HK-2 (cell line): ENCODE results near the gene LTK.

ENCODE experiments used
- DNase-seq: peaks from one replicate; pipeline ENCODE4 v3.0.0-alpha.2; 2018; ENCODE audit not compliant: unreplicated experiment

The LTK gene

DNA sequence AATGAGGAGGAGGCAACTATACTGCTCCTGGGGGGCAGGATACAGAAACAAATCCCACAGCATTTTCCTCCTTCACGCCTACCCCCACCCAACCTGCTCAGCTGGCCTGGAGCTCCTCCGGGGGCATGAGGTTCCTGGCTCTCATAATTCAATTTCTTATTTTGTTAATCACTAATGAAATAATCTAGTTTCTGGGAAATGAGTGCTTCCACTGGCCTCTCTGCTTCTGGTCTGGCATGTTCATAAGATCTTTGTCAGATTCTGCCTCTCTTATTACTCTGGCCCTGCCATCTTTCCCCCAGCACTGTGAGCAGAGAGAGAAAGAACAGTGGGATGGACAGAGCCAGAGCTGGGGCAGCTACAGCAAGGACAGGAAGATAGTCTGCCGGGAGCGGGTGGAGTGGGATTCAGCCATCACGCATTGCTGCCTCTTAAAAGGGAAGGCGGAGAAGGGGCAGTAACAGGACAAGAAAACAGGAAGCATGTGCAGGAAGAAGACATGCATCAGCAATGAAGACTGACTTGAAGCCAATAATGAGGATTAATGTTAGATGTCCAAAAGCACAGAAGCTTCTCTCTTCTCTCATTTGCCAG is 16.8 kb upstream of the LTK start:
- no peak for DNase-seq

DNA sequence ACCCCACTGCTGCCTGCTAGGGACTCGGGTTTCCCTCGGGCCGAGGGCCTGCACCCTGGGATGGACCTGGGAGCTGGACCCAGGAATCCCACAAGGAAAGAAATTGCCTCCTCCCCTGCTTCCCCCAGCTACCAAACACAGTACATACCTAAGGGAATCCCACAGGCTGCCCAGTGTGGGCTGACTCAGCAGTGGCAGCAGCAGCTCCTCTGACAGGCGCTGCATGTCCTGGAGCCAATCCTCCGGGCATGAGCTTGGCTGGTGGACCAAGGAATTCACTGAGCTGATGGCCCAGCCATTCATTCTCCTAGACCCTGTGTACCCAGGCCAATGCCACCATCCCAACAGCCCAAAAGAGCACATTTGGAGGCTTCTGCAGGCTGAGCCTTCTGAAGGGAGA is 9.5 kb upstream of the LTK start:
- peak; percentile 24 for DNase-seq

DNA sequence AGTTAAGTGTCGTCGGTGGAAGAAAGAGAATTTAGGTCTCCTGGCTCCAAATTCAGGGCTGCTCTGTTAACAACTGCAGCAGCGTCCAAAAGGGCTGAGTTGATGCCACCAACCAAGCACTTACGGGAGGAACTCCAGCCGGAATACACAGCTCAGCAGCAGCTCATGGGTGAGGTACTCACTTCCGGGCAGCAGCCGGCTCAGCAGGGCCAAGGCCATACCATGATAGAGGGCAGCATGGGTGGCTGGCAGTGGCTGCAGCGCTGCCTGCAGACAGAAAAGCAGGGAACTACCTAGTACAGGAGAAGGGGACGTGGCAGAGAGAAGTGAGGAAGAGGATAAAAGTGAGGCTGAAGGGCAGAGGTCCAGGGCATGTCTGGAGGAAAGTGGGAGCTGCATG is 8.0 kb upstream of the LTK start:
- DNase-seq = no peak

DNA sequence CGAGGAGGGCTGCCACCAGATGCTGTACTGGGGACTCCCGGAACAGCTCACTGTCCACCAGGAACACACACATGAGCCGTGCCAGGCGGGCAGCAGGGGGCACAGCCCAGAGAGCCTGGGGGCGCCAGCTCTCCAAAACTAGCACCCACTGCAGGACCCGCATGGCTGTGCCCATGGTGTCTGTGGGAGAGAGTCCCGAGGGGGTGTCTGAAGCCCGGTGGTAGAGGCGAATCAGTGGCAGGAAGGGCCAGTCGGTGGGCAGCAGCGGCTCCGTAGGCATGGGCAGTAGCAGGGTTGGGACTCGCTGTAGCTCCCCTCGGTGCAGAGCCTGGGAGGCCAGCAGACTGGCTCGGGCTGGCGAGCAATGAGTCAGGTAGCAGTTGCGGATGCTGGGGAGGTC is 7.0 kb upstream of the LTK start:
- DNase-seq = no peak

DNA sequence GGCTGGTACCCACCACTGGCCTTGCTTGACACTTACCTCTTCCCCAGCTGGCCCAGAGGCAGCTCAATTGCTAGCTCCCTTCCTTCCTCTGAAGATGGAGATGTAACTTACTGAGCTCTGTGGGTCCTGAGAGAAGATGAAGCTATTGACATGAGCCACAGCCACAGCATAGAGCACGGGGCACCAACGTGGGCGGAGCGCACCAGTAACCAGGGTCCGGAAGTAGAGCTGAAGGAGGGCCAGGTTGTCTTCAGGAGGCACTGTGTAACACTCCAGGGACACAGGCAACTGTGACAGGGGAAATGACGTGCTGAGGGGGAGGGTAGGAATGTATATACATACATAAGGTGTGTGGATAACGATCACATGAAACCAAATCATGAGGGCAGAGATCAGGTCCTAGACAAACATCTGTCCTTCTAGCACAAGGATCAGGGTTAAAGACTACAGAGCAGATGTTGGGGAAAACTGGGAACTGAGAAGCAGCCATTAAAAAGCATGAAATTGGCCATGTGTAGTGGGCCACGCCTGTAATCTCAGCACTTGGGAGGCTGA is 4.3 kb upstream of the LTK start:
- DNase-seq = no peak

DNA sequence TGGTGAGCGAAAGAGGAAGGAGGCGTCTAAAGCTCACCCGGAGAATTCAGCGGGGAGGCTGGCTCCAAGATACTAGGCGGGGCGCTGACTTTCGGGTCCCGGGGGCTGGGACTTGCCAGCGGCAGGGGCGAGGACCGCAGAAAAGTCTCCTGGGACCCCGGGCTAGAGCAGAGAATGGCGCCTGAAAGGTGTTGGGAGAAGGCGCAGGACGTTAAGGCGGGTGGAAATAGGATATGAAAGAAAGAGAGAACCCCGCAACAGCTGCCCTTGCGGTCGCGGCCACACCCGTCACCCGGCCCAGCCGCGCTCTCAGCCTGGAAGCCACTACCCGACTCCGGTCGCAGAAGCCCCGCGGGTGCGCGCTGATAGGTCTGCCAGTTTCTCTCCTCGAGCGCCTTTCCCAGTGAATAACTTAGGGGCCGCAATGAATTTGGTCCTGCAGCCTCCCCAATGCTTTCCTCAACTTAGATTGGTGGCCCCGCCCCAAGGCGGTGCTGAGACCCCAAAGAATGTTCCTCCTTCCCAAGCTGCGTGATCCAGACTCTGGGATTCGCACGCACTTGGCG is 604 bp downstream of the LTK start:
- no peak for DNase-seq

DNA sequence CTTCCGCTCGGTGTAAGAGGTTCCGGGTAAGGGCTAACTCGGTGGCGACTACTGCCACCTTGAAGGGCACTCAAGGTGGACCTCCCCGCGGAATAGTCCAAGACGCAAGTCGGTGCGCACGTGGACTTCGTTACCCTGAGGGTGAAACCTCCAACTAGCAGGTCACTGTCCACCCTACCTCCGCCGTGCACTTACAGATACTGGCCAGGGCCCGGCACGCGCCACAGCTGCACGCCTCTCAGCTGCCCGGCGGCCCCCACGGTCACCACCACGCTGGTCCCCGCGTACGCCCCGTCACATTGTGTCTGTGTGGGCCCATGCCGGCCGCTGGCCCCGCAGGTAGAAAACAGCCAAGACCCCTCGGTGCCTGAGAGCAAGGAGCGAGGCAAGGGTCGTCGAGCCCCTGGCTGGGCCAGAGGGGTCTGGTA is 1.1 kb downstream of the LTK start:
- DNase-seq = no peak

DNA sequence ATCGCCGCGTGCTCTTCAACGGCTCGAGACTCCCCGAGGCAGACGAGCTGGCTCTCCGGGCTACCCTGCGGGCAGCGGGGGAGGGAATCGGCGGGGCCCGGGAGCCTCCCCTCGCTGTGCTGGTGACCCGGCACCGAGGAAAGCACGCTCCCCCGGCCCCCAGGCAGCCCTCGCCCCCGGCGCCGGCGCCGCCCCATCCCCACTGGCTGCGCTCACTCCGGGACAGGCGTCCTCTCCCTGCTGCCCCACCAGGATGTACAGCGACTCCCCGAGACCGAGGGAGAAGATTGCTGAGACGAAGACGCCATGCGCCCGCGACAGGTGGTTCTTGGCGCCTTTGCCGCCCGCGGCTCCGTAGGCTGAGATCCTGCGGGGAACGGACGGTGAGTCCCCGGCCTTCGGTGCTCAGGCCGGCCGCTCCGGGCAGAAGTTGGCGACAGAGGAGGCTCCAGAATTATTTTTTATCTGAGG is 1.7 kb downstream of the LTK start:
- no peak for DNase-seq

DNA sequence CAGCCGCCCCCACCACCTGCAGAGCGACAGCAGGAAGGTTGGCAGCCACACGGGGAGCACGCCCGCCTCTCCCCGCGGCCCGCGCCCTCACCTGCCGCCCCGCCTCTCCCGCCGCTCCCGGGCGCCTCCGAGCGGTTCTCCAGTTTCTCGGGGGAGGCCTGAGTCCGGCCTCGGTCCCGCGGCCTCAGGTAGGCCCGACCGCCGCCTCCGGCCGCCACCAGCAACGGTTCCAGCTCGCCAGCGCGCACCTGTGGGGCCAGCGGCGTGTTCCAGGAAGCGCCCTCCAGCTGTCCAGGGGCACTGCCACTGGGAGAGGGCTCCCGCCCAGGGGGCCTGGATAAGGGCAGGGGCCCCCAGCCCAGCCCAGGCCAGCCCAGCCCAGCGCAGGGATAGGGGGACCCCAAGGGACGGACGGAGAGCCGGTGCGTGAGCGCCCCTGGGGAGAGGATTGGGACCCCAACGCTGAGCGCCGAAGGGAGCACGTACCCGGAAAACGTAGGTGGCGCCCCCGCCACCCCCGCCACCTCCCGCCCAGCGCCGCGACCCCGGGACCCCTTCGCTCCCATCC is 2.2 kb downstream of the LTK start:
- DNase-seq = no peak

DNA sequence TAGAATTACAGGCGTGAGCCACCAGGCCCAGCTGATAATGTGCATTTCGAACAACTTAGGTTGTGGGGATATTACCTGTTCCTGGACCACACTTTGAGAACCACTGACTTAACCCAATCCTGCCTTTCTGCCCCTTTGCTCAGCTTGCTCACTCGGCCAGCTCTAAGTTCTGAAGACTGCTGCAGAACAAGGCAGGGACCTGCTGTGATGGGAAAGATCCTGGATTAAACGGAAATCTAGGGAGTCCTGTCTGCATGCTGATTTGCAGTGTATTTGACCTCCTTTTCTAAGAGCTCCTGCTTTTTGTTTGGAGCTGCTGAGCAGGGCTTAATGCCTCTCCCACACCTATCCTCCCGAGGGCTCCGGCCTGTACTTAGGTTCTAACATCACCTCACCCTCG is 2.9 kb downstream of the LTK start:
- DNase-seq = no peak

DNA sequence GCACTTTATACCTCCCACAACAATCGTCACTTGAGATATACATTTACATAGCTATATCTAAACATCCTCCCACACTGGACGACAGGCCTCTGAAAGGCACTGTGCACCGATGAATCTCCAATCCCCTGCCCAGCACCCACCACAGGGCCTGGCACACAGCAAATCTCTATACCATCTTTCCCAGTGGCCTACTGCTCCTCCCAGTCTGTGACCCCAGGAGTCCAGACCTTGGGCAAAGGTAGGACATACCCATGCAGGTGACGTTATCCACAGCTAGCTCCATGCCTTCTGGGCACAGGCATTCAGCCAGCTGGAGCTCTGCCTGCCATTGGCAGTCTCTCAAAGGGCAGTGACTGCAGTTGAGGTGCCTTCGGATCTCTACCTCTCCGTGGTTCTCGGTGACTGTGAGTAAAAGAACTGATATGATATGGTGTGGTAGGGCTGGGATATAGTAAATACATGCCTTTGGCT is 5.8 kb downstream of the LTK start:
- DNase-seq = no peak

DNA sequence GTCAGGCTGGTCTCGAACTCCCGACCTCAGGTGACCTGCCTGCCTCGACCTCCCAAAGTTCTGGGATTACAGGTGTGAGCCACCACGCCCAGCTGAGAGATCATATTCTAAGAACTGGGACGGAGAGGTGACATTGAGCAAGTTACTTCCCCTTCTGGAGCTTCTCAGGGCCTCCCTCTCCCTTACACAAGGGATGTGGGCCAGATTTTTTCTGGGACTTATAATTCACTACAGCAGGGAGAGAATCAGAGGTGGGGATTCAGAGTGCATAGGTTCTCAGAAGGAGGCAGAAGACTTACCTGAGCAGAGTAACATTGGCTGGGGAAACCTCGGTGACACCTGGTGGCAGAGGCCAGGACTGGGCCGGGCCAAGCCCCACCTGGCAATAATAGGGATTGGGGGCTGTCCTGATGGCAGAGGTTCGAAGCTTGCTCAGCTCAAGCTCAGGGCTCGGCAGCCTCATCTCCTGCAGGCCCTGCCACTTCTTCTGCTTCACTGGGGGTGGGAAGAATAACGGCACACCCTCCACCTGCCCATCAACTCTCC is 6.8 kb downstream of the LTK start:
- no peak for DNase-seq

DNA sequence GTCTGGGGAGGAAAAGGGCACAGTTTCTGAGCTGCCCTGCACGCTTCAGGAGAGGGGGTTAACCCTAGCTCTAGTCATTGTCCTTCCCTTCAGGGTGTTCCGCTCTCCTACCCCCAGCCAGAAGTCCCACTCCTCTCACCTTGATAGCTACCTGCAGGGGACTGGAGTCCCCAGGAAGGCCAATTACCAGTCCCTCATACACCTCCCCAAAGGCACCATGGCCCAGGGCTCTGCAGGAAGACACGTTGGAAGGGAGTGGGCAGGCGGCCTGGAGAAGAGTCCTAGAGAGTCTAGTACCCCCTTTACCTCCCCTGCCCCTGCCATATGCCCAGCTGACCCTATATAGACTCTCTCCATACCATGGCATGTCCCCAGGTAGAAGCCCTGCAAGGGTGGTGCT is 7.9 kb downstream of the LTK start:
- DNase-seq = no peak

DNA sequence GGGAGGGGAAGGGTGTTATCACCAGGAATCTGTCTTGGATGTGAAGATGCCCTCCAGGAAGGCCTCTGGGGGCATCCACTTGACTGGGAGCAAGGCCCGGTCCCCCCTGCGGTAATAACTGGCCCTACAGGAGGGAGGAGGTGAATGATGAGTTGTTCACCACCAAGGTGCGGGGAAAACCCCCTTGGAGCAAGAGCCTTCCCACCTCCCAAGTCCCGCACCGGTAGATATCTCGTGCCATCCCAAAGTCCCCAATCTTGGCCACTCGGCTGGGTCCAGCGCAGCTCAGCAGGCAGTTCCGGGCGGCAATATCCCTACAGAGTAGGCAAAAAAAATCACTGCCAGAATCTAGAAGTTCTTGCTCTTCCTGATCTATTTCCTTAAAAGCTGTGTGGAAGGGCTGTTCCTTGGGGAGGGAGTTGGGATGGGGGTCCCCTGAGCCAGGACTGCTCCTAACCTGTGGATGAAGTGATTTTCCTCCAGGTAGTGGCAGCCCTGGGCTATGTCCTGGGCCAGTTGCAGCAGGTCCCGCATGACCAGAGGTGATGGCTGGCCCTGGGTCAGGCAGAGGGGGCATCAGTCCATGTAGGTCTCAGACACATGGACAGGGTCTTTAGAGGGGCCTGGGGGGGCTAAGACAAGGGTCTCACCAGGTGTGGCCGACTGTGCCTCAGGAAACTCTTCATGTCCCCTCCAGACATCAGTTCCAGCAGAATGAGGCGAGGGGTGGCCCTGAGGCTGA is 8.7 kb downstream of the LTK start:
- DNase-seq = no peak

DNA sequence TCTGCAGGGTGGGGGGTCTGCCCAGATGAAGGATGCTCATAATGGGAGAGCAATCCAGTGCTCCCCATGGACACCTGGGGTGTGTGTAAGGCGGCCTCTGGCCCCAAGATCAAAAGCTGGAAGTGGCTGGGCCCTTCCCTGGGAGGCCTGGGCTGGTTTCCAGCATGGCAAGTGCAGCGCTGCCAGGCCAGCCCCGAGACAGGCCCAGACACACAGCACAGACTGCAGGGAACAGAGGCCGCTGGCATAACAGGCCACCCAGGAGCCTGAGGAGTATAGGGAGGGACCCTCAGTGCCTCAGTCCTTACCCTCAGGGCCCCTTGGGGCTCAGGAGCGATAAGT is 10.0 kb downstream of the LTK start:
- no peak for DNase-seq

DNA sequence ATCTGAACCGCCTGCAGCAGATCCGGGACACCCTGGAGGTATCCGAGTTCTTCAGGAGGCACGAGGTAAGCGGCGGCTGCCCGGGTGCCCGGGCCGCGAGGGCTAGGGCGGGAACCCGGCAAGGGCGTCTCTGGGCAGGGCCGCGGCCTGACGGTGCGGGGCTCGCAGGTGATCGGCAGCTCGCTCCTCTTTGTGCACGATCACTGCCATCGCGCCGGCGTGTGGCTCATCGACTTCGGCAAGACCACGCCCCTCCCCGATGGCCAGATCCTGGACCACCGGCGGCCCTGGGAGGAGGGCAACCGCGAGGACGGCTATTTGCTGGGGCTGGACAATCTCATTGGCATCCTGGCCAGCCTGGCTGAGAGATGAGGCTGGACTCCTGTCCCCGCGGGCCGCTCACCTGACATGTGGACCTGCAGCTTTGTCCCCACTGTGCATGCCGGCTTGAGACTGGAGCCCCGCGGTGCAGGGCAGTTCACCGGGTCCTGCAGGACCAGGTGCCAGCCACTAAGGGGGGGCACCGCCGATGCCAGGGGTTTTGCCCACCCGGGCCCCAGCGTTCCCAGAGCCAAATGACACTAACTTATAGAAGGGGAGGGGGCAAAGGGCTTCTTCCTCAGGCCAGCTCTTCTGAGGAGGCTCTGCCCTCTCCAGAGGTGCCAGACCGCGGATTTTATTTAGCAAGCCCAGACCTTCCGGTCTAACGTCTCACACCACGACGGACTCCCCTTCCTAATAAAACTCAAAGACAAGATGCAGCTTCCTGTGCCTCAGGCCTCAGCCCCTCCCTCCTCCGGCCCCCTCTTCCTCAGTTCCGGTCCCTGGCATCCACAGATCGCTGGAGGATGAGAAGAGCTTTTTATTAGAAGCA is 10.6 kb downstream of the LTK start:
- no peak for DNase-seq

DNA sequence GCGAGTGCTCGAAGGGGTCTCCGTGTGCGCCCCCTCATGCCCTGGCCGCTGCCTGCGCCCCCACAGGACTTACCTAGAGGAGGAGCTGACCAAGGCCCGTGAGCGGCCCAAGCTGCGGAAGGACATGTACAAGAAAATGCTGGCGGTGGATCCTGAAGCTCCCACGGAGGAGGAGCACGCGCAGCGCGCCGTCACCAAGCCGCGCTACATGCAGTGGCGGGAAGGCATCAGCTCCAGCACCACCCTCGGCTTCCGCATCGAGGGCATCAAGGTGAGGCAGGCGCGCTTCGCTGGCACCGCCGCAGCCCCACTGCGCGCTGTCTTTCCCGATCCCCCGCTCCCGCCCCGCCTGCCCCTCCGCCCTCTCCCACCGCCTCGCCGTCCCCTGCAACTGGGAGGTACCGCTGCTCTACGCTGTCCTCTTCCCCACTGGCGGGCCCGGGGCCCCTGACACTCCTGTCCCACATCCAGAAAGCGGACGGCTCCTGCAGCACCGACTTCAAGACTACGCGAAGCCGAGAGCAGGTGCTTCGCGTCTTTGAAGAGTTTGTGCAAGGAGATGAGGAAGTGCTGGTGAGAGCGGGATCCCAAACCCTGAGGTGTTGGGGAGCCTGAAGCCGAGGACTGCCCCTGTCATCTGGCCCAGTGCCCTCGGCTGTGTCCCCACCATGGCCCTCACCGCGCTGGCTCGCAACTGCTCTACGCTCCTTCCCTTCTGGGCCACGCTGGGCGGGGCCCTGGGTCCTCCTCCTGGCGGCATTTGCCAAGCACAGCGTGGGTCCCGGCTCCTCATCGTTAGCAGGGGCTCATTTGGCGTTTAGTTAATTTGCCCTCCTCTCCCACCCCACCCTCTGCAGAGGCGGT is 11.5 kb downstream of the LTK start:
- DNase-seq = no peak

DNA sequence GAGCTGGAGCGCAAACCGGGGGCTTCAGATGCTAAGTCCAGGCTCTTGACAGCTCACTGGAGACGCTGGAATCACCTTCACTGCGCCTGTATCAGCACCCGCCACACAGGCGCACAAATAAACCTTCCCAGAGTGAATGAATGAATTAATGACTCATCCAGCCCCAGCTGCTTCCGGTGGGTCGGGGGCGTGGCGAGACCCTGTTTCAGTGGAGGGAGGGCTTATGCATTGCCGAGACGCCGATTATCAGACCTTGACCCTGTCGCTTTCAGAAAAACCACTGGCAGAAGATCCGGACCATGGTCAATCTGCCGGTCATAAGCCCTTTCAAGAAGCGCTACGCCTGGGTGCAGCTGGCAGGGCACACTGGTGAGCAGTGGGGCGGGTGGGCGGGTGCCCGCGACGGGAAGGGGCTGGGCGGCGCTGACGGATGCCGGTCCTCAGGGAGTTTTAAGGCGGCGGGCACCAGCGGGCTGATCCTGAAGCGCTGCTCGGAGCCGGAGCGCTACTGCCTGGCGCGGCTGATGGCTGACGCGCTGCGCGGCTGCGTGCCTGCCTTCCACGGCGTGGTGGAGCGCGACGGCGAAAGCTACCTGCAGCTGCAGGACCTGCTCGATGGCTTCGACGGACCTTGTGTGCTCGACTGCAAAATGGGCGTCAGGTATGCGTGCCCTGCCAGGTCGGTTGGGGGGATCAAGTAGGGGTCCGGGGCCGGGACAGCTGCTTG is 12.3 kb downstream of the LTK start:
- no peak for DNase-seq

DNA sequence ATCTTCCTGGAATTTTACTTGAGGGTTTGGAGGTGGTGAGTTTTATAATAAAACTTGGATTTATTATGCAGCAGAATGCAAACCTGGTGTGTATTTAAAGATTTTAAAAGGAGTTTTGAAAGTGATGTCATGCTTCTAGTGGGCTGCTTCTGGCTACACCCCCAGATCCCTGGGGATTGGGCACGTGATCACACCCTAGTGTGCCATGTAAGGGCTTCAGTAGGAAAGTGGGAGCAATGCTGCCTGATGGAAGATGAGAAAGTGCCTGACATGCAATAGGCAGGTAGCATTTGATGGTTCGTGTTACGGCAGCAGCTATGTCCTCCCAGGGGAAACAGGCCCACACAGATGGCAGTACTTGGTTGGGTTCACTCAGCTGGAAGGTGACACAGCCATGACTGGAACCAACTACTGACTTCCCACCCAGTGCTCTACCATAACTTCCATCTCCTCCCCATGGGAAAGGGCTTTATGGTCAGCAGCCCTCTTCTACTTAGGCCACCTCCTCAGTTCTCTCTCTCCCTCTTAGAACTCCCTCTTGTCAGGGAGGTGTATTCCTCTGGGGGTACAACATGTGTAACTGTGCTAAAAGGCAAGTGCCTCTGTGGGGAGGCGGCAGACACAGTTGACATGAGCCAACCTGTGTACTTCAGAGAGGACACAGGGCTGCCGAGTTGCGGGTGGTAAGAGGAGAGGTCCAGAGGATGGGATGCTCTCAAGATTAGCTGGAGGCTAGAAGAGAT is 14.3 kb downstream of the LTK start:
- DNase-seq = no peak
